ENCODE results near the gene THTPA. TPM values are rescaled to one million over a fixed set of nuclear protein-coding genes. Genes with fewer than 3 reads are reported as not detected.

Gene THTPA
- total RNA-seq, 1 experiment from 2014 or later: 4.1 TPM

DNA sequence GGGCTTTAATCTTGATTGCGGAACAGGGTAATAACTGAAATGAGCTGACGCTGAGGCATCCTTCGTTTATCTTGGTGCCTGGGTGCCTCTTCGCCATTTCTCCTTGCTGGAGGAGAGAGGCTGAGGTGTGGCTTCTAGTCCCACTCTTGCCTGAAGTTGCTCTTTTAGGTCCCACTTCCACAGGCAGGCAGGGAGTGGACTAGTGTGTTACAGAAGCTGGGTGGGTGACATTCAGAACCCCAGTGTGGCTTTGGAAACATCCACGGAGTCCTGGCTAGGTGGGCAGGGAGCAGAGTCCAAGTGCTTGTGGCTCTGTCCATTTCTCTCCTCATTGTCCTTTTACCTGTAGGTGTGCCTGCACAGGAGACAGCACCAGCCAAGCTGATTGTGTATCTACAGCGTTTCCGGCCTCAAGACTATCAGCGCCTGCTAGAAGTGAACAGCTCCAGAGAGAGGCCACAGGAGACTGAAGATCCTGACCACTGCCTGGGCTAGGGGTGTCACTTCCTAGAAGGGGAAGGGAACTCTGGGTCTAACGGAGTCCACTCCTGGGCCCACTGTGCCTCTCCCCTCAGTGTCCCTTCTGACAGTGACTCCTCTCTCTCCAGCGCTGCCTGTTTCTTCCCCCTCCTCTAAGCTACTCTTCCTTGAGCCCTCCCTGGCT, 2.4 kb downstream of the THTPA start:
- no peak for TF ChIP-seq EZH2 (IDR thresholded peaks at IDR 0.05; ENCODE audit: low read depth)
- TF ChIP-seq, protein P1, sequence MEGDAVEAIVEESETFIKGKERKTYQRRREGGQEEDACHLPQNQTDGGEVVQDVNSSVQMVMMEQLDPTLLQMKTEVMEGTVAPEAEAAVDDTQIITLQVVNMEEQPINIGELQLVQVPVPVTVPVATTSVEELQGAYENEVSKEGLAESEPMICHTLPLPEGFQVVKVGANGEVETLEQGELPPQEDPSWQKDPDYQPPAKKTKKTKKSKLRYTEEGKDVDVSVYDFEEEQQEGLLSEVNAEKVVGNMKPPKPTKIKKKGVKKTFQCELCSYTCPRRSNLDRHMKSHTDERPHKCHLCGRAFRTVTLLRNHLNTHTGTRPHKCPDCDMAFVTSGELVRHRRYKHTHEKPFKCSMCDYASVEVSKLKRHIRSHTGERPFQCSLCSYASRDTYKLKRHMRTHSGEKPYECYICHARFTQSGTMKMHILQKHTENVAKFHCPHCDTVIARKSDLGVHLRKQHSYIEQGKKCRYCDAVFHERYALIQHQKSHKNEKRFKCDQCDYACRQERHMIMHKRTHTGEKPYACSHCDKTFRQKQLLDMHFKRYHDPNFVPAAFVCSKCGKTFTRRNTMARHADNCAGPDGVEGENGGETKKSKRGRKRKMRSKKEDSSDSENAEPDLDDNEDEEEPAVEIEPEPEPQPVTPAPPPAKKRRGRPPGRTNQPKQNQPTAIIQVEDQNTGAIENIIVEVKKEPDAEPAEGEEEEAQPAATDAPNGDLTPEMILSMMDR (conservative IDR thresholded peaks at IDR 0.05): no peak
- Histone ChIP-seq H3K36me3 (ENCODE audit: low read depth) (no peaks in the 10 kb centered on the region), H3K9me3 (ENCODE audit: insufficient read depth, low read depth) (no peaks in the 10 kb centered on the region), H3K79me2 (ENCODE audit: low read depth) (no peaks in the 10 kb centered on the region), H2AFZ (no peak overlapping the region), H3K4me3 (no peak overlapping the region), H3K4me2 (no peak overlapping the region; the same call in 1 of the 2 replicates), H3K27ac (no peak overlapping the region), H3K27me3 (ENCODE audit: insufficient read depth, low read depth) (no peaks in the 10 kb centered on the region), H3K9me2 (ENCODE audit: insufficient read depth) (no peaks in the 10 kb centered on the region), H4K20me1 (ENCODE audit: insufficient read depth) (no peaks in the 10 kb centered on the region; the same call in 1 of the 2 replicates), H3K4me1 (replicated peaks; ENCODE audit: insufficient read depth) (no peaks in the 10 kb centered on the region; the same call in 1 of the 2 replicates), H3F3A (ENCODE audit: insufficient read depth, low read depth) (peaks cover 9% of the 10 kb centered on the region)
- ChIA-PET POLR2A (ENCODE audit: unreplicated experiment) (interaction anchor here (0.6 kb wide), 2 partner anchors 232 to 564 kb away, joined by 4 to 9 read pairs; no protein-coding TSS in a partner anchor), CTCF (interaction anchor here (0.5 to 1.1 kb wide), 4 partner anchors 37 to 446 kb away, joined by 3 to 9 read pairs (median 4); no protein-coding TSS in a partner anchor)
- DNase-seq: no peak
- intact Hi-C loops (cut with micrococcal nuclease; ENCODE audit: unreplicated experiment): loop anchor here (5.0 kb wide), 1 partner anchor 231 kb away; no protein-coding TSS in a partner anchor
- BruUV-seq (replicated peaks): no TSS peak

DNA sequence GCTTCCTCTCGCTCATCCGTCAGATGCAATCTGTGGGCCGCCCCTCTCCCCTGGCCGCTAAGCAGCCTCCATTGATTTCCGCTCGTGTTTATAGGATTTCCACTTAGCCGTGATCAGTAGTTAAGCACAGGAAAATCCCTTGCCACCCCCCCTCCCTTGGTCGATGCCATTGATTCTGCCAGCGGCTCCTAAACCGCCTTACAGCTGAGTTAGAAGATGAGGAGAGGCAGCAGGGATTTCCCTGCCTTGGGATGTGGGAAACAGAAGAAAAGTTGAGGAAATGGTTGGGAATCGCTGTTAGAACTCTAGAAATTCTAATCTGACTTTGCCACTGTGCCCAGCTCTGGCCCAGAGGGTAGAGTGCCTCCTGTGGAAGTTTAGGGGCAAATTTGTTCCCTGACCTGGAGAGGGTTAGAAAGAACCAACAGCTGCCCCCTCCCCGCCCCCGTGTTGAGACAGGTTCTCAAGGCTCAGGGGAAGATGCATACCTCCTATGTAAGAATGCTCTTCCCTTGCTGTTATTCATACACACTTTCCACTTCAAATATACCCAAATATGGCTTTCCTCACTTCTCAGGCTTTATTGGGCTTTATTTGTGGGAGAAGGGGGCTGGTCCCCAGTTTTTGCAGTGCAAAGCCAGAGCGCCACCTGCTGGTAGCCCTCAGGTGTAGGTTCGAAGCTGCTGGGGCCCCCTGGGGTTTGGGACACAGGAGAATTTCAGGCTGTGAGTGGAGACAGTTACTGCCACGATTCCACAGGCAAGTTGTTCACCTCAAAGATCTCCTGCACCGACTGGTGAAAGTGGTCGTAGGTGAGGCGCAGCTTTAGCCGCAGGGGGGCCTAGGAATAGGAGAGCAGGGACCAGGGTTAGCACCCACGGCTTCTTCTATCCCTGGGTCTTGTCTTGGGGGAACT, 3.2 kb downstream of the THTPA start:
- H3K9me3 ChIP-seq (ENCODE audit: insufficient read depth, low read depth): no peaks in the 10 kb centered on the region
- no peaks in the 10 kb centered on the region for H3K36me3 ChIP-seq (ENCODE audit: low read depth)
- intact Hi-C loops (cut with micrococcal nuclease; ENCODE audit: unreplicated experiment): loop anchor here (5.0 kb wide), 1 partner anchor 232 kb away; no protein-coding TSS in a partner anchor
- no peaks in the 10 kb centered on the region; the same call in 1 of the 2 replicates for H3K4me1 ChIP-seq (replicated peaks; ENCODE audit: insufficient read depth)
- no TSS peak for BruUV-seq (replicated peaks)
- H3K4me3 ChIP-seq: no peak overlapping the region
- H3F3A ChIP-seq (ENCODE audit: insufficient read depth, low read depth): peaks cover 9% of the 10 kb centered on the region
- DNase-seq: peak in 1 of 2 experiments; percentile 45
- no peak overlapping the region for H3K4me2 ChIP-seq
- TF ChIP-seq, protein P1 (conservative IDR thresholded peaks at IDR 0.05): peak; percentile 89
- TF ChIP-seq EZH2 (IDR thresholded peaks at IDR 0.05; ENCODE audit: low read depth): no peak
- no peak overlapping the region for H3K27ac ChIP-seq
- H2AFZ ChIP-seq: no peak overlapping the region
- no peaks in the 10 kb centered on the region for H3K9me2 ChIP-seq (ENCODE audit: insufficient read depth)
- POLR2A ChIA-PET (ENCODE audit: unreplicated experiment): no interaction called here
- CTCF ChIA-PET: interaction anchor here (0.7 kb wide), 1 partner anchor 37 kb away, joined by 5 read pairs; no protein-coding TSS in a partner anchor
- no peaks in the 10 kb centered on the region for H3K79me2 ChIP-seq (ENCODE audit: low read depth)
- H4K20me1 ChIP-seq (ENCODE audit: insufficient read depth): no peaks in the 10 kb centered on the region; the same call in 1 of the 2 replicates
- no peaks in the 10 kb centered on the region for H3K27me3 ChIP-seq (ENCODE audit: insufficient read depth, low read depth)

DNA sequence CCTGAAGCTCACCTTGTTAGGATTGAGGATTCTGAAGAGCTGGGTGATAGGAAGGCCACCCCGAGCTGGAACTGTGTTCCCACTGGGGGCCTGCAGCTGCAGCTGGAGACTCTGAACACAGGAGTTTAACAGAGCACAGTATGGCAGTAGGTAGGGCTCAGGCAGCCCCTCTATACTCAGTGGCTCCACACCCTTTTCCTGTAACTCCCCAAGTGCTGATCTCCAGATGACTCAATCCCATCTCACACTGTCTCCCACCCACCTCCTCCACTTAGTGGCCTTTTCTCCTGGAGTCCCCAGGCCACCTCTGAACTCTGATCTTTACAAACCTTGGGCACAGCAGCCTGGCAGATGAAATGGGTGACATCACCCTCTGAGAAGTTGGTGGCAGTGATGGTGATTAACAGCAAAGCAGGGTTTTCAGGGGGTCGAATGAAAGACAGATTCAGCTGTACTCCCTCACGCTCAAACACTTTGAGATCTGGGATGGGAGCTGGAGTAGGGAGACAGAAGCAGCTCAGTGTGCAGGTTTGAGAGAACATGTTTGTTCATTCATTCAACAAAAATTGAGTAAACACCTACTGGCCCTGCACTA, 4.0 kb downstream of the THTPA start:
- intact Hi-C loops (cut with micrococcal nuclease; ENCODE audit: unreplicated experiment): loop anchor here (5.0 kb wide), 1 partner anchor 233 kb away; no protein-coding TSS in a partner anchor
- no peak overlapping the region for H3K4me3 ChIP-seq
- H3K4me2 ChIP-seq: no peak overlapping the region
- no peaks in the 10 kb centered on the region for H3K79me2 ChIP-seq (ENCODE audit: low read depth)
- ChIA-PET POLR2A (ENCODE audit: unreplicated experiment) (no interaction called here), CTCF (no interaction called here)
- H3F3A ChIP-seq (ENCODE audit: insufficient read depth, low read depth): peaks cover 9% of the 10 kb centered on the region
- no peak for DNase-seq
- no peaks in the 10 kb centered on the region for H3K36me3 ChIP-seq (ENCODE audit: low read depth)
- no peak overlapping the region for H2AFZ ChIP-seq
- no peak overlapping the region for H3K27ac ChIP-seq
- no peaks in the 10 kb centered on the region for H3K9me3 ChIP-seq (ENCODE audit: insufficient read depth, low read depth)
- no peak for TF ChIP-seq EZH2 (IDR thresholded peaks at IDR 0.05; ENCODE audit: low read depth)
- TF ChIP-seq, protein P1 (conservative IDR thresholded peaks at IDR 0.05): no peak
- no peaks in the 10 kb centered on the region for H3K27me3 ChIP-seq (ENCODE audit: insufficient read depth, low read depth)
- H4K20me1 ChIP-seq (ENCODE audit: insufficient read depth): no peaks in the 10 kb centered on the region; the same call in 1 of the 2 replicates
- H3K9me2 ChIP-seq (ENCODE audit: insufficient read depth): no peaks in the 10 kb centered on the region
- no TSS peak for BruUV-seq (replicated peaks)
- H3K4me1 ChIP-seq (replicated peaks; ENCODE audit: insufficient read depth): no peaks in the 10 kb centered on the region; the same call in 1 of the 2 replicates
